22Rv1 (cell line): ENCODE data around the gene NEFH.

Source experiments
- H3K27ac ChIP-seq: fragments of 450-650 bp; 2 replicates; pipeline ENCODE4 v1.5.1; 2017
- CTCF ChIP-seq: fragments of 450-650 bp; IDR thresholded peaks from 2 replicates; pipeline ENCODE4 v1.5.1; 2017; ENCODE audit warnings: mild to moderate bottlenecking
- ZFX ChIP-seq: fragments of 450-650 bp; IDR thresholded peaks from 2 replicates; pipeline ENCODE4 v1.6.1; 2017; ENCODE audit warnings: antibody characterized with exemption, borderline replicate concordance

Gene NEFH

DNA sequence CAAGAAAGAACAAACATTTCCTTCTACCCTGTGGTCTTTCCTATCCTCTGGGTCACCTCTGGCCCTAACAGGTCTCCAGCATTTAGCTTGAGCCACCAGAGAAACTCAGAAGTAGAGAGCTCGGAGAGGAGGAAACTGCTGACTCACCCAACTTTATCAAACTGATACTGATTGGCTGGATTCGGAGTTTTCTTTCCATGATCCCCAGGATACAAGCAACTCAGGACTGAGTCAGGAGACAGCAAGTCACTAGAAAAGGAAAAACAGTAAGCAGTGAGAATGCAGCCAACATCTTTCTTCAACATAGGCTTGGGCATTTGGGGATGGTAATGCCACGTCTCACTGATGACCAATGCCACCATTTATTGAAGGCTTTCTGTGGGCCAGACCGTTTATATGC is 40.8 kb downstream of the NEFH start:
- no peak overlapping the region for H3K27ac ChIP-seq
- TF ChIP-seq ZFX, result no peak
- no peak for TF ChIP-seq CTCF

GRCh38 chr22:29521526-29521925 is 41.5 kb downstream of the NEFH start:
- H3K27ac ChIP-seq, result no peak overlapping the region
- TF ChIP-seq CTCF (no peak), ZFX (no peak)

DNA sequence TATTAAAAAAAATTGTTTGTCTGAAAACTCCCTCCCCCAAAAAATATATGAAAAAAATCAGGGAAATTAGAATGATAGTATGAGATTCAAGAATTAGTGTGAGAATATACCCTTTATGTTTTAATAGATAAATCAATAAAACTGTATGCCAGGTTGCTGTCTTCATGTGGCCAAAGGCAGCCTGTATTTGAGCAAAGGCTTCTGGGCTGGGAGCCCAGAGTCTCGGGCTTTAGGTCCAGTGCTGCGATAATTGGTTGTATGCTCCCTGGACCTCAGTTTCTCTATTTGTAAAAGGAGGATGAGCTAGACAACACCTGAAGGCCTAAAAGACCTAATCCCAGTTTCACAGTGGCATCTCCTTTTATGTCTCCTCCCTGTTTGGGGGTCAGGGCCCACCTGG is 43.7 kb downstream of the NEFH start:
- TF ChIP-seq ZFX, result no peak
- no peak for TF ChIP-seq CTCF

GRCh38 chr22:29524442-29525191 is 44.6 kb downstream of the NEFH start:
- peak overlapping the region; percentile 4; the same call in 1 of the 2 replicates for H3K27ac ChIP-seq
- TF ChIP-seq ZFX (no peak), CTCF (peak; percentile 37)

More for the DNA sequence above, 43.7 kb downstream of the NEFH start:
- 0 out of 2 replicates have a peak overlapping the region, but pooled peaks have one; percentile 4 for H3K27ac ChIP-seq

DNA sequence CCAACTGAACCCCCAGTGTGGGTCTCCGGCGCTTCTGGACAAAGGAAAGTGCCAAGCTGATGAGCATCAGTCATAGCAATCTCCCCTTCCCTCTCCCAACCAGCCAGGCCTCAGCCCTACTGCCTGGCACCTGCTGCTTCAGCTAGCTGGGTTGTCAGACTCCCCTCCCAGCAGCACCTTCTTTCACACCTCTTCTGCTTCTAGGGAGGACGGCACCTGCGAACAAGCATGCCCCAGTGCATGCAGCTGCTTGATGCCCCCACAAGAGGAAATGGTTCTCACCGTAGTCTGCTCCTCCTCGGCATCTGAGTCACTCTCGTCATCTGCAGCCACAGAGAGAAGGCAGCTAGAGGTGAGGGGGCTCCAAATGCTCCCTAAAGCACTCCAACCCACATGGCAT is 48.1 kb downstream of the NEFH start:
- H3K27ac ChIP-seq, result no peak overlapping the region
- TF ChIP-seq CTCF (no peak), ZFX (no peak)

DNA sequence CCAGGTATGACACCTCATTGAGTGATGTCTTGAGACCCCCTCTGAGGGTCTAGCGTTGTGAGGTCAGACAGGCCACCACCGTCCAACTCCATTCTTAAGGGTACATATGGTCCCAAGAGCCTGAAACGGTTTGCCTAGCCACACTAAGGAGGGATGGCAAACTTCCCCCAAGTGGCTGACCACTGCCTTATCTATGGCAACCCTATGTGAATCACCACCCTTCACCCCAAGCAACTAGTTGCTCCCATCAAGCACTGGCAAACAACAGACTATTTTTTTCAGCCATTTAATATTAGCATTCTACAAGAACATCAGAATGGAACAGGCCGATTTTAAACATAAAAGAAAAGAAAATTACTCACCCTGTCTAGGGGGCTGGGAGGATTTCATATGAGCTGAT is 50.7 kb downstream of the NEFH start:
- no peak overlapping the region for H3K27ac ChIP-seq
- TF ChIP-seq ZFX (no peak), CTCF (no peak)

GRCh38 chr22:29531419-29531818 is 51.4 kb downstream of the NEFH start:
- no peak overlapping the region for H3K27ac ChIP-seq
- no peak for TF ChIP-seq ZFX
- TF ChIP-seq CTCF, result no peak
